SK-N-SH (cell line): ENCODE results near the gene NPHS1. TPM values are rescaled to one million over a fixed set of nuclear protein-coding genes. Genes with fewer than 3 reads are reported as not detected.

ENCODE experiments used
- CTCF ChIA-PET: fragments of 300-600, 350-600 bp; formaldehyde crosslinking; extraction: SDS; loops from one replicate; lab custom pipeline; 2021; lab: Yijun Ruan, JAX
- POLR2A ChIA-PET: fragments of 350-600 bp; sonication (Branson Sonifier 250); formaldehyde crosslinking; extraction: SDS; loops from one replicate; lab custom pipeline; 2020; ENCODE audit warnings: antibody characterized with exemption, inconsistent platforms; lab: Yijun Ruan, JAX
- DNase-seq: peaks from one replicate; pipeline ENCODE4 v3.0.0; 2012
- H2AFZ ChIP-seq: fragments of 200-600 bp; sonication (generic); 2 replicates; pipeline ENCODE4 v1.8.1; 2016; ENCODE audit warnings: antibody characterized with exemption, mild to moderate bottlenecking, low read depth
- H3F3A ChIP-seq: fragments of 200-600 bp; sonication (generic); replicated peaks from 2 replicates; pipeline ENCODE3; 2016; ENCODE audit warnings: antibody characterized with exemption, mild to moderate bottlenecking; ENCODE audit not compliant: insufficient read depth
- H3K27ac ChIP-seq, 2 experiments: fragments of 200-500 bp in 1 of 2; fragments of 200-600 bp in 1 of 2; sonication (Bioruptor generic) in 1 of 2; sonication (generic), shearing (Covaris generic) in 1 of 2; 2 replicates each; pipeline versions ENCODE4 v1.5.1 to v1.6.1; 2014 to 2016; ENCODE audit warnings: low read depth in 2 of 2, inconsistent platforms in 1 of 2, low read length in 1 of 2, mild to moderate bottlenecking in 1 of 2, mixed read lengths in 1 of 2
- H3K27me3 ChIP-seq: fragments of 200-600 bp; sonication (generic), shearing (Covaris generic); 2 replicates; pipeline ENCODE4 v1.6.1; 2016; ENCODE audit warnings: mixed run types; ENCODE audit not compliant: insufficient read depth
- H3K36me3 ChIP-seq, 2 experiments: fragments of 200-500 bp in 1 of 2; fragments of 200-600 bp in 1 of 2; sonication (Bioruptor generic) in 1 of 2; sonication (generic) in 1 of 2; replicated peaks in 1 of 2; 2 replicates each; pipeline versions ENCODE3 to v1.5.1; 2014 to 2016; ENCODE audit warnings: low read length in 1 of 2, mild to moderate bottlenecking in 1 of 2; ENCODE audit not compliant: insufficient read depth in 2 of 2, control insufficient read depth in 1 of 2
- H3K4me1 ChIP-seq, 2 experiments: fragments of 200-500 bp in 1 of 2; fragments of 200-600 bp in 1 of 2; sonication (Bioruptor generic) in 1 of 2; sonication (generic), shearing (Covaris generic) in 1 of 2; 2 replicates each; pipeline versions ENCODE4 v1.5.1 to v1.6.1; 2014 to 2016; ENCODE audit warnings: low read depth in 1 of 2, low read length in 1 of 2, mixed run types in 1 of 2; ENCODE audit not compliant: insufficient read depth in 2 of 2, control insufficient read depth in 1 of 2
- H3K4me2 ChIP-seq: fragments of 200-600 bp; sonication (generic), shearing (Covaris generic); 2 replicates; pipeline ENCODE4 v1.6.1; 2017; ENCODE audit warnings: mixed run types
- H3K4me3 ChIP-seq, 2 experiments: fragments of 200-500 bp in 1 of 2; fragments of 200-600 bp in 1 of 2; sonication (Bioruptor generic) in 1 of 2; sonication (generic), shearing (Covaris generic) in 1 of 2; 2 replicates each; pipeline versions ENCODE4 v1.5.1 to v1.8.1; 2014 to 2016; ENCODE audit warnings: low read depth in 2 of 2, inconsistent platforms in 1 of 2, low read length in 1 of 2, mild to moderate bottlenecking in 1 of 2, mixed read lengths in 1 of 2, moderate library complexity in 1 of 2
- H3K79me2 ChIP-seq: fragments of 200-600 bp; sonication (generic); 2 replicates; pipeline ENCODE4 v1.8.1; 2017; ENCODE audit warnings: mild to moderate bottlenecking; ENCODE audit not compliant: insufficient read depth
- H3K9ac ChIP-seq: fragments of 200-600 bp; sonication (generic); 2 replicates; pipeline ENCODE4 v1.6.1; 2017; ENCODE audit warnings: mixed run types
- H3K9me2 ChIP-seq: fragments of 200-600 bp; sonication (generic); 2 replicates; pipeline ENCODE4 v1.6.1; 2017; ENCODE audit warnings: mixed run types
- H3K9me3 ChIP-seq: fragments of 200-600 bp; sonication (generic); 2 replicates; pipeline ENCODE4 v1.6.1; 2017; ENCODE audit warnings: mixed run types, mild to moderate bottlenecking, moderate library complexity
- H4K20me1 ChIP-seq: fragments of 200-600 bp; sonication (generic); 2 replicates; pipeline ENCODE4 v1.6.1; 2017; ENCODE audit warnings: mild to moderate bottlenecking, mixed run types; ENCODE audit not compliant: insufficient read depth
- CTCF ChIP-seq: fragments of 200-600 bp; sonication (generic); IDR thresholded peaks from 2 replicates; pipeline ENCODE4 v1.6.1; 2017; ENCODE audit warnings: antibody characterized with exemption, mild to moderate bottlenecking, moderate library complexity
- ELF1 ChIP-seq: IDR thresholded peaks from 2 replicates; pipeline ENCODE4 v1.4.0; 2012
- FOXJ3 ChIP-seq: sonication (generic); formaldehyde crosslinking; IDR thresholded peaks from 2 replicates; pipeline ENCODE4 v1.5.1; 2020; ENCODE audit warnings: mild to moderate bottlenecking, missing genetic modification reagents
- GABPA ChIP-seq: IDR thresholded peaks from 2 replicates; pipeline ENCODE4 v1.4.0; 2012; ENCODE audit warnings: low read depth, mild to moderate bottlenecking
- JUND ChIP-seq: IDR thresholded peaks from 2 replicates; pipeline ENCODE4 v1.4.0; 2012
- MEF2A ChIP-seq: IDR thresholded peaks from 2 replicates; pipeline ENCODE4 v1.4.0; 2012; ENCODE audit warnings: low read depth, borderline replicate concordance
- NRF1 ChIP-seq: IDR thresholded peaks from 2 replicates; pipeline ENCODE4 v1.6.1; 2012; ENCODE audit warnings: low read depth, mild to moderate bottlenecking, low read length
- POLR2AphosphoS5 ChIP-seq: IDR thresholded peaks from 2 replicates; pipeline ENCODE4 v1.6.1; 2012; ENCODE audit warnings: low read depth, low read length
- RXRA ChIP-seq: IDR thresholded peaks from 2 replicates; pipeline ENCODE4 v1.4.0; 2012; ENCODE audit warnings: low read depth, mild to moderate bottlenecking, borderline replicate concordance
- TCF12 ChIP-seq: IDR thresholded peaks from 2 replicates; pipeline ENCODE4 v1.4.0; 2012
- TEAD4 ChIP-seq: IDR thresholded peaks from 2 replicates; pipeline ENCODE4 v1.4.0; 2012; ENCODE audit warnings: mild to moderate bottlenecking, borderline replicate concordance; ENCODE audit not compliant: insufficient read depth
- ZBTB33 ChIP-seq: IDR thresholded peaks from 2 replicates; pipeline ENCODE4 v1.4.0; 2012; ENCODE audit warnings: low read depth, borderline replicate concordance
- WGBS: methylation state at CpG from one replicate; pipeline ENCODE4 v1.1.6; 2017; ENCODE audit warnings: low lambda C conversion rate; 5-methylcytosine and 5-hydroxymethylcytosine counted together
- polyA plus RNA-seq, 3 experiments: library from polyadenylated mRNA; depleted of rRNA; stranded (reverse); fragments of >200 nt; gene quantifications; 2 replicates each; pipeline ENCODE4 v1.2.3, GENCODE V29; 2012

The NPHS1 gene
- polyA plus RNA-seq, 1 of the 3 experiments (the other 2 are of a cell fraction) = not detected

DNA sequence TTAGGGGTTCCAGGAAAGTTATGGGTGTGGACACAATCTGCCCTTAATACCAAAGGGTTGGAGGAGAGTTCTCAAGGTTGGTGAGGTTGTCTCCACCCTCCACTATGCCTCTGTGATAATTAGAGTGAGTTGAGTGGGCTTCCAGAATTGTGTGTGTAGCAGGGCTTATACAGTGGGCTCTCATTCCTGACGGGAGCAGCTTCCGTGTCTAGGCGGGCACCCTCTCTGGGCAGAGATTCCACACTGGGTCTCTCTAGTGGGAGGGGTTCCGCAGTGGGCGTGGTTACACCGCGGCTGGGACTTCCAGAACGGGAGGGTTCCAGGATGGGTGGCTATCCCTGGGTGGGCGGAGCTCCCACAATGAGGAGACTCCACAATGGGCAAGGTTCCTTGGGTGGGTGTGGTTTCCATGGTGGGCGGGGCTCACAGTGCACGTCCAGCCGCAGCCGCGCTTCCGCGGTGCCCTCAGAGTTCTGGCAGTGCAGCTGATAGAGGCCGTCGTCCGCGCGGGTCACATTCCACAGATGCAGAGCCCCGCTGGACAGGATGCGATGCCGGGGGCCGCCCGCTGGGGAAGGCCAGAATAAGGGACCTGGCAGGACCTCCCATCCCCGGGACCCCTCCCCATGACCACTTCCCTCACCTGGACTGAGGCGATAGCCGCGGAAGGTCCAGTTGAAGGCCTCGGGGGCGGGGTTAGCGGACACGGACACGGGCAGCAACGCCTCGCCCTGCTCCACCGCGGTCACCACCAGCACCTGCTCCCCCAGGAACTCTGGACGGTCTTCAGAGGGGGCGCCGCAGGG is 8.4 kb downstream of the NPHS1 start:
- H3K79me2 ChIP-seq = no peaks in the 10 kb centered on the region

More for the DNA sequence above, 8.4 kb downstream of the NPHS1 start:
- 18% methylated on average over 17 of the region's 42 CpGs for WGBS
- H3K27me3 ChIP-seq = peaks cover 47% of the 10 kb centered on the region
- no peak overlapping the region for H3K9ac ChIP-seq
- H3K4me1 ChIP-seq = peaks cover 0 to 8% of the 10 kb centered on the region in 2 experiments; a peak in 1 of 4 replicates
- CTCF ChIA-PET = no interaction called here
- H3K9me3 ChIP-seq = no peaks in the 10 kb centered on the region
- TF ChIP-seq CTCF (no peak), TEAD4 (no peak), NRF1 (no peak), ZBTB33 (no peak), JUND (no peak), POLR2AphosphoS5 (no peak), GABPA (no peak), TCF12 (no peak), RXRA (no peak), FOXJ3 (CRISPR knock-in tag) (no peak), ELF1 (no peak), MEF2A (no peak)
- TF ChIP-seq, all 33 proteins: peak for 0
- no peaks in the 10 kb centered on the region for H3F3A ChIP-seq
- no peaks in the 10 kb centered on the region for H3K36me3 ChIP-seq
- no peak overlapping the region; a peak in 1 of 4 replicates for H3K4me3 ChIP-seq
- no peak overlapping the region for H2AFZ ChIP-seq
- no peak overlapping the region for H3K4me2 ChIP-seq
- no peaks in the 10 kb centered on the region for H3K9me2 ChIP-seq
- peak; percentile 79 for DNase-seq
- no peaks in the 10 kb centered on the region for H4K20me1 ChIP-seq
- POLR2A ChIA-PET = no interaction called here
- H3K27ac ChIP-seq = no peak overlapping the region
